Brain microvascular endothelial cell (primary cell): Measurements from ENCODE around the gene SLC16A4.
"Not testable (repeated sequence)": the region's sequence is repeated elsewhere in the genome, so short reads cannot be mapped to it uniquely, and the experiment has no call there.

Source experiments
- DNase-seq: peaks from one replicate; pipeline ENCODE4 v3.0.0-alpha.2; 2020
- H3K27ac ChIP-seq: fragments of 250-450 bp; sonication (Bioruptor Pico); 2 replicates; pipeline ENCODE4 v1.5.1; 2020; ENCODE audit warnings: mild to moderate bottlenecking, moderate library complexity
- H3K27me3 ChIP-seq: fragments of 250-450 bp; sonication (Bioruptor Pico); replicated peaks from 2 replicates; pipeline ENCODE4 v1.5.1; 2020; ENCODE audit warnings: mild to moderate bottlenecking
- H3K36me3 ChIP-seq: fragments of 250-450 bp; sonication (Bioruptor Pico); replicated peaks from 2 replicates; pipeline ENCODE4 v1.5.1; 2020; ENCODE audit warnings: mild to moderate bottlenecking
- H3K4me3 ChIP-seq: 2 replicates; pipeline ENCODE4 v1.5.1; 2011; ENCODE audit warnings: low read depth, mild to moderate bottlenecking, control low read depth, low read length, moderate library complexity
- CTCF ChIP-seq: IDR thresholded peaks from 2 replicates; pipeline ENCODE4 v1.5.1; 2011; ENCODE audit warnings: low read depth, mild to moderate bottlenecking, moderate library complexity, low read length, control low read depth, inconsistent platforms; ENCODE audit errors: missing control alignments
- in situ Hi-C: cut with HindIII; loops from 2 replicates; pipeline ENCODE4 v1.10.0; 2017; ENCODE audit warnings: low sequenced_read_pairs, low pct_ligation_motif_present

Gene SLC16A4

GRCh38 chr1:110403805-110404204 is 13.0 kb upstream of the SLC16A4 start:
- TF ChIP-seq CTCF: no peak
- no peak for DNase-seq
- H3K27ac ChIP-seq: no peak overlapping the region
- no peaks in the 10 kb centered on the region for H3K27me3 ChIP-seq
- H3K4me3 ChIP-seq: no peak overlapping the region
- peaks cover 47% of the 10 kb centered on the region for H3K36me3 ChIP-seq
- in situ Hi-C loops: no loop called here

GRCh38 chr1:110396259-110396958 is 5.6 kb upstream of the SLC16A4 start:
- in situ Hi-C loops, H3K4me3 ChIP-seq, H3K27ac ChIP-seq, DNase-seq, H3K27me3 ChIP-seq: not testable (repeated sequence)
- H3K36me3 ChIP-seq: peaks cover 18% of the 10 kb centered on the region

DNA sequence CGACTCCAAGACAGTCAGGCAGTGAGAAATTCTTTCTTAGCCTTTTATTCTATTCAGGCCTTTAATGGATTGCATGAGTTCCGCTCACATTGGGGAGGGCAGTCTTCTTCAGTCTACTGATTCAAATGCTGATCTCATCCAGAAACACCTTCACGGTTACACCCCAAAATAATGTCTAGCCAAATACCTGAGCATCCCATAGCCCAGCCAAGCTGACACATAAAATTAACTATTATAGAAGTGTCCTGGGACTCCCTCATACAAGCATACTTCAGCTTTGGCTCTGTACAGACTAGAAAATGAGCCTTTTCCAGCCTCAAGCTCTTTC is 3.6 kb upstream of the SLC16A4 start:
- H3K27ac ChIP-seq: peak overlapping the region; percentile 62
- in situ Hi-C loops: no loop called here

GRCh38 chr1:110393691-110394492 is 3.1 kb upstream of the SLC16A4 start:
- no peak overlapping the region for H3K4me3 ChIP-seq
- peaks cover 2% of the 10 kb centered on the region for H3K36me3 ChIP-seq
- DNase-seq: peak; percentile 79
- H3K27ac ChIP-seq: peak overlapping the region; percentile 62
- no peak for TF ChIP-seq CTCF
- in situ Hi-C loops: no loop called here
- no peaks in the 10 kb centered on the region for H3K27me3 ChIP-seq

More for the DNA sequence above, 3.6 kb upstream of the SLC16A4 start:
- peaks cover 2% of the 10 kb centered on the region for H3K36me3 ChIP-seq
- no peak for TF ChIP-seq CTCF
- DNase-seq: no peak
- H3K4me3 ChIP-seq: no peak overlapping the region
- no peaks in the 10 kb centered on the region for H3K27me3 ChIP-seq

DNA sequence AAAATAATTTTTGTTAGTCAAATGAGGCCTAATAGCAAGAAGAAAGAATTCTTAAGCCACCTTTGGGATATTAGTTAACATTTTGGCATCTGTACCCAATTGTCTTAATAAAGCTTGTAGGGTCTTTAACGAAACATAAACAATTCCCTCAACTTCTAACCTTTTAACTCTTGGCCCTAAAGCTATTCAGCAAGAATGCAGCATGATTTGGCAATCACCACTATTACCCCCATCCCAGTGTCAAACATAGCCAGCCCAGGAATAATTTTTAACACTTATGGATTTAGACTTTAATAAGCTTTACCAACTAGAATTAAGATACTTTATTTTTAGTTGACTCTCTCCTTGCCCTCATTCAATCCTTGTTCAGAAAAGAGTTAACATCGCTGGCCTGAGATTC is 2.5 kb upstream of the SLC16A4 start:
- in situ Hi-C loops: no loop called here
- H3K36me3 ChIP-seq: peaks cover 2% of the 10 kb centered on the region
- H3K27me3 ChIP-seq: no peaks in the 10 kb centered on the region
- peak overlapping the region; percentile 62 for H3K27ac ChIP-seq
- H3K4me3 ChIP-seq: no peak overlapping the region
- DNase-seq: no peak
- TF ChIP-seq CTCF: no peak

DNA sequence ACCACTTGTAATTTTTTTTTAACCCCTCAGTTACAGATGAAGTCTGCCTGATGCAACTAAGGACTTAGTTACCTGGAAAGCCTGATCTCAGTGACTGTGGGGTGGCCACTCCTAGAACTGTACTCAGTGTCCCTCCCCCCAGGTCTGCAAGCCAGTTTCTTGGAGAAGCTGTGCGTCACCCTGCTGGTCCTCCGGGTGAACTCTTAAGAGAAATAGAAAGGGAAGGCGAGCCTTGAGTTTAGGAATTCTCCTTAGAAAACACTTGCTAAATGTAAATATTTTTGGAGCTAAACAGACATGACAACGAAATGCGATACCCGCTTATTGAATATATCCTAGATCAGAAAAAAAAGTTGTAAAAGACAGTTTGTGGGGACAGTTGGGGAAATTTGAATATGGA is 730 bp downstream of the SLC16A4 start:
- no peaks in the 10 kb centered on the region for H3K36me3 ChIP-seq
- DNase-seq: peak; percentile 86
- in situ Hi-C loops: no loop called here
- peak overlapping the region; percentile 88 for H3K27ac ChIP-seq
- peak; percentile 25 for TF ChIP-seq CTCF
- H3K4me3 ChIP-seq: peak overlapping the region; percentile 50
- no peaks in the 10 kb centered on the region for H3K27me3 ChIP-seq
